ENCODE data around the gene IL17RB. TPM values are rescaled to one million over a fixed set of nuclear protein-coding genes. Genes with fewer than 3 reads are reported as not detected.

Gene IL17RB
- total RNA-seq, 1 donor from 2014 or later: 0.16 TPM

DNA sequence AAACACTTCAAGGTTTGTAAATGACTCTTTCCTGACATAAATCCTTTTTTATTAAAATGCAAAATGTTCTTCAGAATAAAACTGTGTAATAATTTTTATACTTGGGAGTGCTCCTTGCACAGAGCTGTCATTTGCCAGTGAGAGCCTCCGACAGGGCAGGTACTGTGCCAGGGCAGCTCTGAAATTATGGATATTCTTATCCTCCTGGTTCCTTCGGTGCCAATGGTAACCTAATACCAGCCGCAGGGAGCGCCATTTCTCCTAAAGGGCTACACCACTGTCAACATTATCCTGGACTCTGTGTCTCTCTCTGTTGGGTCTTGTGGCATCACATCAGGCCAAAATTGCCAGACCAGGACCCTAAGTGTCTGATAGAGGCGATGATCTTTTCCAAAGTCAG, 33.1 kb upstream of the IL17RB start:
- DNase-seq (ENCODE audit: low read depth): no peak
- no peak overlapping the region for H3K4me2 ChIP-seq (ENCODE audit: low read length)
- H4K20me1 ChIP-seq (ENCODE audit: insufficient read depth, low read length): no peaks in the 10 kb centered on the region
- H3K4me1 ChIP-seq (ENCODE audit: insufficient read depth, low read length): no peaks in the 10 kb centered on the region
- Mint-ChIP-seq H3K4me3 (ENCODE audit: unreplicated experiment) (no peak overlapping the region), H3K9me3 (ENCODE audit: unreplicated experiment) (no peaks in the 10 kb centered on the region), H3K27me3 (ENCODE audit: low read depth, unreplicated experiment) (peaks cover 21% of the 10 kb centered on the region), H3K4me1 (ENCODE audit: low read depth, unreplicated experiment) (no peaks in the 10 kb centered on the region), H3K36me3 (ENCODE audit: low read depth, unreplicated experiment) (no peaks in the 10 kb centered on the region), H3K27ac (ENCODE audit: unreplicated experiment) (no peak overlapping the region)
- TF ChIP-seq, protein P1, sequence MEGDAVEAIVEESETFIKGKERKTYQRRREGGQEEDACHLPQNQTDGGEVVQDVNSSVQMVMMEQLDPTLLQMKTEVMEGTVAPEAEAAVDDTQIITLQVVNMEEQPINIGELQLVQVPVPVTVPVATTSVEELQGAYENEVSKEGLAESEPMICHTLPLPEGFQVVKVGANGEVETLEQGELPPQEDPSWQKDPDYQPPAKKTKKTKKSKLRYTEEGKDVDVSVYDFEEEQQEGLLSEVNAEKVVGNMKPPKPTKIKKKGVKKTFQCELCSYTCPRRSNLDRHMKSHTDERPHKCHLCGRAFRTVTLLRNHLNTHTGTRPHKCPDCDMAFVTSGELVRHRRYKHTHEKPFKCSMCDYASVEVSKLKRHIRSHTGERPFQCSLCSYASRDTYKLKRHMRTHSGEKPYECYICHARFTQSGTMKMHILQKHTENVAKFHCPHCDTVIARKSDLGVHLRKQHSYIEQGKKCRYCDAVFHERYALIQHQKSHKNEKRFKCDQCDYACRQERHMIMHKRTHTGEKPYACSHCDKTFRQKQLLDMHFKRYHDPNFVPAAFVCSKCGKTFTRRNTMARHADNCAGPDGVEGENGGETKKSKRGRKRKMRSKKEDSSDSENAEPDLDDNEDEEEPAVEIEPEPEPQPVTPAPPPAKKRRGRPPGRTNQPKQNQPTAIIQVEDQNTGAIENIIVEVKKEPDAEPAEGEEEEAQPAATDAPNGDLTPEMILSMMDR (IDR thresholded peaks at IDR 0.05; ENCODE audit: insufficient read depth, low read depth, low read length): no peak
- TF ChIP-seq EZH2 (IDR thresholded peaks at IDR 0.05; ENCODE audit: insufficient read depth, low read length): no peak
- H3K36me3 ChIP-seq (ENCODE audit: insufficient read depth, low read length): no peaks in the 10 kb centered on the region
- no peaks in the 10 kb centered on the region for H3K9me3 ChIP-seq (ENCODE audit: insufficient read depth, low read depth, low read length)
- no peak overlapping the region for H2AFZ ChIP-seq (ENCODE audit: low read depth, low read length)
- no peak for FAIRE-seq
- H3K4me3 ChIP-seq (ENCODE audit: insufficient read depth, low read depth, low read length): no peak overlapping the region
- H3K27ac ChIP-seq (ENCODE audit: low read depth, low read length): no peak overlapping the region
- no peak overlapping the region for H3K9ac ChIP-seq (ENCODE audit: low read length)
- H3K79me2 ChIP-seq (ENCODE audit: insufficient read depth, low read length): no peaks in the 10 kb centered on the region
- no peaks in the 10 kb centered on the region for H3K27me3 ChIP-seq (ENCODE audit: insufficient read depth, low read length)

DNA sequence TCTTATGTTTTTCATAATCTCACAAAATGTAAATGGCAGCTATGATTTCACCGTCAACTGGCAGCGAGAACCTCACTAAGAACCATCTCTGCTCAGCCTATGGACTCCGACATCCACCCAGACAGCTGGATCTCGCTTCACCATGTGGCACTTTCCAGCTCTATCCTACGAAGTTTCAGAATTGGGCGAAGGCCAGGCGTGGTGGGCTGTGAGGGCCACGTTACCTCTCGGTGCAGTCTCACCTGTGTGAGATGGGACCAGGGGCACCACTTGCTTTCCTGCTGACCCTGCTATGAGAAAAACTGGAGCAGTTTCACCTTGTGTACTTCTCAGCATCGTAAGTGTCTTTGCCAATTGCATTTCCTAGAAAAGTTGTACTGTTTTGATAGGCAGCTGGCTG, 32.5 kb upstream of the IL17RB start:
- Histone ChIP-seq H4K20me1 (ENCODE audit: insufficient read depth, low read length) (no peaks in the 10 kb centered on the region), H3K9ac (ENCODE audit: low read length) (no peak overlapping the region), H3K9me3 (ENCODE audit: insufficient read depth, low read depth, low read length) (no peaks in the 10 kb centered on the region), H3K4me2 (ENCODE audit: low read length) (no peak overlapping the region), H3K27me3 (ENCODE audit: insufficient read depth, low read length) (no peaks in the 10 kb centered on the region), H3K36me3 (ENCODE audit: insufficient read depth, low read length) (no peaks in the 10 kb centered on the region), H2AFZ (ENCODE audit: low read depth, low read length) (no peak overlapping the region), H3K4me3 (ENCODE audit: insufficient read depth, low read depth, low read length) (no peak overlapping the region), H3K4me1 (ENCODE audit: insufficient read depth, low read length) (no peaks in the 10 kb centered on the region), H3K27ac (ENCODE audit: low read depth, low read length) (no peak overlapping the region), H3K79me2 (ENCODE audit: insufficient read depth, low read length) (no peaks in the 10 kb centered on the region)
- no peak for TF ChIP-seq EZH2 (IDR thresholded peaks at IDR 0.05; ENCODE audit: insufficient read depth, low read length)
- TF ChIP-seq, protein P1 (IDR thresholded peaks at IDR 0.05; ENCODE audit: insufficient read depth, low read depth, low read length): no peak
- Mint-ChIP-seq H3K4me3 (ENCODE audit: unreplicated experiment) (no peak overlapping the region), H3K36me3 (ENCODE audit: low read depth, unreplicated experiment) (no peaks in the 10 kb centered on the region), H3K27me3 (ENCODE audit: low read depth, unreplicated experiment) (peaks cover 22% of the 10 kb centered on the region), H3K27ac (ENCODE audit: unreplicated experiment) (no peak overlapping the region), H3K9me3 (ENCODE audit: unreplicated experiment) (no peaks in the 10 kb centered on the region), H3K4me1 (ENCODE audit: low read depth, unreplicated experiment) (no peaks in the 10 kb centered on the region)
- FAIRE-seq (no peak), DNase-seq (ENCODE audit: low read depth) (no peak)

DNA sequence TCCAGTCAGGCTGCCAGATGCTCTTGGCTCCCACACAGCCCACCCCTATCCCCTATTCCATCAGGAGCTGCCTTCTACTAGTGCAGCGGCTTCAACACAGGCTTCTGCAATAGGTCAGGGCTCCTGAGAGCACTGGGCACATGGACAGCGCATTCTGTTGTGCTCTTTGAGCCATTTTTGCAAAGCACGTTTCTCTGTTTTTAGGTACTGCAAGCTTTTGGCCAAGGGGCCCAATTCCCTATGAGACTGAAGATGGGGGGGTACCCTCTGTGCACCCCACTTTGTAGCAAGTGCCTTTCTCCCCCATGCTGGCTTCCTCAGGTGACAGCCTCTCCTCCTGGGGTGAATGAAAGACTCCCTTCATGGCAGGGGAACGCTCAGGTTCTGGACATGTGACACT, 31.3 kb upstream of the IL17RB start:
- DNase-seq (ENCODE audit: low read depth) (no peak), FAIRE-seq (no peak)
- Histone ChIP-seq H4K20me1 (ENCODE audit: insufficient read depth, low read length) (no peaks in the 10 kb centered on the region), H3K9me3 (ENCODE audit: insufficient read depth, low read depth, low read length) (no peaks in the 10 kb centered on the region), H3K27ac (ENCODE audit: low read depth, low read length) (no peak overlapping the region), H3K27me3 (ENCODE audit: insufficient read depth, low read length) (no peaks in the 10 kb centered on the region), H3K4me1 (ENCODE audit: insufficient read depth, low read length) (no peaks in the 10 kb centered on the region), H2AFZ (ENCODE audit: low read depth, low read length) (no peak overlapping the region), H3K4me3 (ENCODE audit: insufficient read depth, low read depth, low read length) (no peak overlapping the region), H3K9ac (ENCODE audit: low read length) (no peak overlapping the region), H3K4me2 (ENCODE audit: low read length) (no peak overlapping the region), H3K79me2 (ENCODE audit: insufficient read depth, low read length) (no peaks in the 10 kb centered on the region), H3K36me3 (ENCODE audit: insufficient read depth, low read length) (no peaks in the 10 kb centered on the region)
- Mint-ChIP-seq H3K27me3 (ENCODE audit: low read depth, unreplicated experiment) (peaks cover 20% of the 10 kb centered on the region), H3K27ac (ENCODE audit: unreplicated experiment) (no peak overlapping the region), H3K4me1 (ENCODE audit: low read depth, unreplicated experiment) (no peaks in the 10 kb centered on the region), H3K4me3 (ENCODE audit: unreplicated experiment) (no peak overlapping the region), H3K9me3 (ENCODE audit: unreplicated experiment) (no peaks in the 10 kb centered on the region), H3K36me3 (ENCODE audit: low read depth, unreplicated experiment) (no peaks in the 10 kb centered on the region)
- no peak for TF ChIP-seq EZH2 (IDR thresholded peaks at IDR 0.05; ENCODE audit: insufficient read depth, low read length)
- TF ChIP-seq, protein P1 (IDR thresholded peaks at IDR 0.05; ENCODE audit: insufficient read depth, low read depth, low read length): no peak

Measured in astrocyte (in vitro differentiated cells and primary cell).